BJ (cell line): Measurements from ENCODE around the gene KRAS. TPM values are rescaled to one million over a fixed set of nuclear protein-coding genes. Genes with fewer than 3 reads are reported as not detected.

ENCODE experiments used
- CTCF ChIA-PET: fragments of 350-600 bp; formaldehyde crosslinking; extraction: SDS; loops from one replicate; lab custom pipeline; 2021; ENCODE audit warnings: antibody characterized with exemption, inconsistent platforms; lab: Yijun Ruan, JAX
- POLR2A ChIA-PET: fragments of 300-600 bp; sonication (Branson Sonifier 250); formaldehyde crosslinking; extraction: SDS; loops from one replicate; lab custom pipeline; 2021; ENCODE audit warnings: antibody characterized with exemption; lab: Charles Lee
- DNase-seq: peaks from one replicate; pipeline ENCODE4 v3.0.0-alpha.2; 2011; ENCODE audit warnings: low read depth
- H3K27me3 ChIP-seq: 2 replicates; pipeline ENCODE4 v1.6.0; 2011; ENCODE audit warnings: low read length; ENCODE audit not compliant: control insufficient read depth, insufficient read depth
- H3K36me3 ChIP-seq: 2 replicates; pipeline ENCODE4 v1.5.1; 2011; ENCODE audit warnings: low read length; ENCODE audit not compliant: control insufficient read depth, insufficient read depth
- H3K4me3 ChIP-seq: 2 replicates; pipeline ENCODE4 v1.5.1; 2011; ENCODE audit warnings: low read depth, mild to moderate bottlenecking, control low read depth, low read length
- polyA plus RNA-seq: library from polyadenylated mRNA; depleted of rRNA; stranded (reverse); fragments of >200 nt; gene quantifications from 2 replicates; pipeline ENCODE4 v1.2.3, GENCODE V29; 2011
- TF ChIP-seq, protein P1 (sequence below): IDR thresholded peaks from 2 replicates; pipeline ENCODE4 v1.5.1; 2011; ENCODE audit warnings: low read depth, mild to moderate bottlenecking, control low read depth, inconsistent platforms, low read length, moderate library complexity; ENCODE audit not compliant: insufficient read depth

KRAS gene
- polyA plus RNA-seq, 1 experiment = 8.5 TPM

DNA sequence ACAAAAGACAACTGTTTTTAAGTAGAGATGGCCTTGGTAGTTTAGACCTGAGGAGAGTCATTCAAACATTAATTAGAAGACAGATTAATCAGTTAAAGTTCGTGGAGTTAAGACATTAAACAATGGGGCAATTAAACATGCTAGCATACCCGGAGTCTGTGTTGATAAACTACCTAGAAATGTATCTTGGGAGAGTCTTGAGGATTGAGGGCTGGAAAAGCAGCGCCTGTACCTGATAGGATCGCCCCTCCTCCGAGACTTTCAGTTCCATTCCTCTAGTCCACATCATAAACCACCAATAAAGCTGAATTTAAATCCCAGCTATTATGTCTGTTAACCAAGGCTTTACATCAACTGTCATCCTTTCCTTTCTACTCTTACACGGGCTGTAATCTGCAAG lies 1.0 kb upstream of the KRAS start:
- no peaks in the 10 kb centered on the region for H3K27me3 ChIP-seq
- no peak overlapping the region for H3K4me3 ChIP-seq
- TF ChIP-seq, protein P1, sequence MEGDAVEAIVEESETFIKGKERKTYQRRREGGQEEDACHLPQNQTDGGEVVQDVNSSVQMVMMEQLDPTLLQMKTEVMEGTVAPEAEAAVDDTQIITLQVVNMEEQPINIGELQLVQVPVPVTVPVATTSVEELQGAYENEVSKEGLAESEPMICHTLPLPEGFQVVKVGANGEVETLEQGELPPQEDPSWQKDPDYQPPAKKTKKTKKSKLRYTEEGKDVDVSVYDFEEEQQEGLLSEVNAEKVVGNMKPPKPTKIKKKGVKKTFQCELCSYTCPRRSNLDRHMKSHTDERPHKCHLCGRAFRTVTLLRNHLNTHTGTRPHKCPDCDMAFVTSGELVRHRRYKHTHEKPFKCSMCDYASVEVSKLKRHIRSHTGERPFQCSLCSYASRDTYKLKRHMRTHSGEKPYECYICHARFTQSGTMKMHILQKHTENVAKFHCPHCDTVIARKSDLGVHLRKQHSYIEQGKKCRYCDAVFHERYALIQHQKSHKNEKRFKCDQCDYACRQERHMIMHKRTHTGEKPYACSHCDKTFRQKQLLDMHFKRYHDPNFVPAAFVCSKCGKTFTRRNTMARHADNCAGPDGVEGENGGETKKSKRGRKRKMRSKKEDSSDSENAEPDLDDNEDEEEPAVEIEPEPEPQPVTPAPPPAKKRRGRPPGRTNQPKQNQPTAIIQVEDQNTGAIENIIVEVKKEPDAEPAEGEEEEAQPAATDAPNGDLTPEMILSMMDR = no peak
- ChIA-PET POLR2A (no interaction called here), CTCF (interaction anchor here (1.2 kb wide), 1 partner anchor 53 kb away, joined by 3 read pairs; no protein-coding TSS in a partner anchor)
- no peak for DNase-seq
- H3K36me3 ChIP-seq = no peaks in the 10 kb centered on the region

- Histone ChIP-seq H3K36me3 (no peaks in the 10 kb centered on the region), H3K4me3 (peak overlapping the region; percentile 96), H3K27me3 (no peaks in the 10 kb centered on the region)
- CTCF ChIA-PET = interaction anchor here (0.8 to 0.9 kb wide), 2 partner anchors 8 to 9 kb away, joined by 3 read pairs; no protein-coding TSS in a partner anchor
- no peak for DNase-seq
- TF ChIP-seq, protein P1 = no peak
- POLR2A ChIA-PET = interaction anchor here (0.6 kb wide), 1 partner anchor 28 kb away, joined by 16 read pairs; no protein-coding TSS in a partner anchor
Observed at GRCh38 chr12:25249931-25250738, 594 bp downstream of the KRAS start.

DNA sequence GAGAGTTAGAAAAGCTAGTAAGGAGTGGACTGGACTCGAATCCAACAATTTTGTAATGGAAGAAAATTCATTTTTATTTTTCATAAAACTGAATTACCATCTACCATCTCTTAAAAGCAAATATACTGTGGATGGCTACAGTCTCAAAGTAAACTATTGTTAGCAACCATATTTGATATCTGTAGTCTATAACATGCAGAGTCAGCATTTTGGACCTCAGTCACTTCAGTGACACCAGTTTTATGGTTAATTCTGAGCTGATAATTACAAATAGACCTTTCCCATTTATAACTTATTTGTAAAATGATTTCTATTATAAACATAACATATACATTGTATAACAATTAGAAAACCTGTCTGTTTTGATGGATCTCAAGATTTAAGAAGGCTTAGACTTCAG lies 2.0 kb downstream of the KRAS start:
- ChIA-PET POLR2A (no interaction called here), CTCF (interaction anchor here (0.6 kb wide), 1 partner anchor 10 kb away, joined by 3 read pairs; no protein-coding TSS in a partner anchor)

GRCh38 chr12:25248137-25248536 lies 2.6 kb downstream of the KRAS start:
- H3K36me3 ChIP-seq = no peaks in the 10 kb centered on the region
- ChIA-PET POLR2A (no interaction called here), CTCF (no interaction called here)
- DNase-seq = no peak
- H3K27me3 ChIP-seq = no peaks in the 10 kb centered on the region
- TF ChIP-seq, protein P1 = no peak
- no peak overlapping the region for H3K4me3 ChIP-seq

More for the DNA sequence above, 2.0 kb downstream of the KRAS start:
- H3K4me3 ChIP-seq = no peak overlapping the region
- no peak for DNase-seq
- H3K36me3 ChIP-seq = no peaks in the 10 kb centered on the region
- TF ChIP-seq, protein P1 = no peak
- H3K27me3 ChIP-seq = no peaks in the 10 kb centered on the region

DNA sequence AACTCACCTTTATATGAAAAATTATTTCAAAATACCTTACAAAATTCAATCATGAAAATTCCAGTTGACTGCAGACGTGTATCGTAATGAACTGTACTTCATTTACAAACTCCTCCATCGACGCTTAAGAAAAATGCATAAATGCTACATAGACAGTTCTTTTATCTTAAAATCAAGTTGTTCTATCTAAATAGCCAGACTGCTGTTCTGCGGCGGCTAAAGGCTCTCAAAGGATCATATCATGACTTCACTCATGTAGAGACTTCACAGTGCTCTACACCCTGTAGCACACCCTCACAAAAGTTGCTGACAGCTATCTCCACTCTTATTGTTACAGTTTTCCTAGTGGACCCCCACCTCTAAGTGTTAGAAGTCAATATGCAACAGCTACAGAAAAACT lies 5.2 kb downstream of the KRAS start:
- POLR2A ChIA-PET = no interaction called here
- TF ChIP-seq, protein P1 = no peak
- Histone ChIP-seq H3K36me3 (no peaks in the 10 kb centered on the region), H3K4me3 (no peak overlapping the region), H3K27me3 (no peaks in the 10 kb centered on the region)
- CTCF ChIA-PET = interaction anchor here (0.6 kb wide), 1 partner anchor 17 kb away, joined by 4 read pairs; no protein-coding TSS in a partner anchor
- no peak for DNase-seq
